IMR-90 (cell line): ENCODE measurements around the gene DCAF10. TPM values are rescaled to one million over a fixed set of nuclear protein-coding genes. Genes with fewer than 3 reads are reported as not detected.

Source experiments
- ATAC-seq: fragments of 200-7000 bp; cut with Tn5 transposase; 2 replicates; pipeline ENCODE4 v1.9.1; 2020; ENCODE audit warnings: low read depth, mild to moderate bottlenecking, moderate library complexity
- BruUV-seq: library from RNA; stranded (reverse); fragments of 400-500 nt; replicated peaks from 2 replicates; lab custom pipeline; 2021; lab: Mats Ljungman, UMichigan
- CTCF ChIA-PET: fragments of 300-600 bp; formaldehyde crosslinking; extraction: SDS; loops from one replicate; lab custom pipeline; 2021; ENCODE audit warnings: antibody characterized with exemption; lab: Yijun Ruan, JAX
- POLR2A ChIA-PET: fragments of 300-600 bp; sonication (Branson Sonifier 250); formaldehyde crosslinking; loops from one replicate; lab custom pipeline; 2022; ENCODE audit warnings: antibody characterized with exemption; ENCODE audit not compliant: unreplicated experiment; lab: Charles Lee
- DNase-seq: peaks from one replicate; pipeline ENCODE4 v3.0.0; 2013
- H2AFZ ChIP-seq: replicated peaks from 2 replicates; pipeline ENCODE3; 2013; ENCODE audit warnings: low read length, mild to moderate bottlenecking; ENCODE audit not compliant: poor library complexity
- H2AK5ac ChIP-seq: 2 replicates; pipeline ENCODE4 v1.6.1; 2013; ENCODE audit warnings: low read depth, low read length, inconsistent platforms
- H2AK9ac ChIP-seq: replicated peaks from 2 replicates; pipeline ENCODE3; 2013; ENCODE audit warnings: mild to moderate bottlenecking, low read depth, low read length, moderate library complexity; ENCODE audit not compliant: poor library complexity
- H2BK120ac ChIP-seq: 2 replicates; pipeline ENCODE4 v1.6.1; 2013; ENCODE audit warnings: low read depth, low read length, inconsistent platforms
- H2BK15ac ChIP-seq: 3 replicates; pipeline ENCODE4 v1.6.1; 2013; ENCODE audit warnings: low read depth, low read length, inconsistent platforms
- H2BK20ac ChIP-seq: 2 replicates; pipeline ENCODE4 v1.6.1; 2013; ENCODE audit warnings: low read depth, mild to moderate bottlenecking, inconsistent platforms, low read length, moderate library complexity
- H2BK5ac ChIP-seq: 2 replicates; pipeline ENCODE4 v1.6.1; 2013; ENCODE audit warnings: mild to moderate bottlenecking, low read depth, low read length, inconsistent platforms; ENCODE audit not compliant: poor library complexity, severe bottlenecking
- H3K14ac ChIP-seq: replicated peaks from 2 replicates; pipeline ENCODE4 v1.6.1; 2013; ENCODE audit warnings: low read depth, low read length, inconsistent platforms
- H3K18ac ChIP-seq: 2 replicates; pipeline ENCODE4 v1.6.1; 2013; ENCODE audit warnings: low read depth, low read length, control low read depth
- H3K23ac ChIP-seq: 2 replicates; pipeline ENCODE4 v1.6.1; 2013; ENCODE audit warnings: low read depth, low read length, inconsistent platforms
- H3K27ac ChIP-seq: 2 replicates; pipeline ENCODE4 v1.5.1; 2013; ENCODE audit warnings: mild to moderate bottlenecking, control low read depth, low read length; ENCODE audit not compliant: insufficient read depth
- H3K27me3 ChIP-seq: 2 replicates; pipeline ENCODE4 v1.6.1; 2013; ENCODE audit warnings: low read length; ENCODE audit not compliant: control insufficient read depth, insufficient read depth
- H3K36me3 ChIP-seq: 2 replicates; pipeline ENCODE4 v1.6.1; 2013; ENCODE audit warnings: low read length, mixed read lengths; ENCODE audit not compliant: control insufficient read depth, insufficient read depth
- H3K4ac ChIP-seq: 2 replicates; pipeline ENCODE4 v1.6.1; 2013; ENCODE audit warnings: low read depth, low read length, inconsistent platforms
- H3K4me1 ChIP-seq: 2 replicates; pipeline ENCODE4 v1.6.1; 2013; ENCODE audit warnings: low read length, mixed read lengths; ENCODE audit not compliant: control insufficient read depth, insufficient read depth
- H3K4me2 ChIP-seq: 2 replicates; pipeline ENCODE4 v1.6.1; 2013; ENCODE audit warnings: low read depth, mild to moderate bottlenecking, control low read depth, low read length, moderate library complexity
- H3K4me3 ChIP-seq: 2 replicates; pipeline ENCODE4 v1.5.1; 2013; ENCODE audit warnings: low read depth, mild to moderate bottlenecking, control low read depth, low read length, moderate library complexity; ENCODE audit not compliant: insufficient read depth
- H3K56ac ChIP-seq: 2 replicates; pipeline ENCODE4 v1.6.1; 2013; ENCODE audit warnings: low read length, inconsistent platforms; ENCODE audit not compliant: insufficient read depth; ENCODE audit errors: extremely low read depth
- H3K79me1 ChIP-seq, 2 experiments: 2 replicates each; pipeline ENCODE4 v1.6.1; 2013; ENCODE audit warnings: low read length in 2 of 2, inconsistent platforms in 1 of 2, low read depth in 1 of 2
- H3K9ac ChIP-seq: 2 replicates; pipeline ENCODE4 v1.6.1; 2013; ENCODE audit warnings: low read depth, low read length, control low read depth
- H3K9me1 ChIP-seq: 2 replicates; pipeline ENCODE4 v1.6.1; 2013; ENCODE audit warnings: low read length, inconsistent platforms; ENCODE audit not compliant: insufficient read depth
- H3K9me3 ChIP-seq: 2 replicates; pipeline ENCODE4 v1.6.1; 2013; ENCODE audit warnings: low read length; ENCODE audit not compliant: control insufficient read depth, insufficient read depth
- H4K20me1 ChIP-seq: 2 replicates; pipeline ENCODE4 v1.6.1; 2013; ENCODE audit warnings: low read length, inconsistent platforms; ENCODE audit not compliant: insufficient read depth
- H4K5ac ChIP-seq: 2 replicates; pipeline ENCODE4 v1.6.1; 2013; ENCODE audit warnings: mild to moderate bottlenecking, low read depth, low read length, control low read depth
- H4K8ac ChIP-seq, 2 experiments: 2 replicates each; pipeline ENCODE4 v1.6.1; 2013; ENCODE audit warnings: low read depth in 2 of 2, low read length in 2 of 2, control low read depth in 1 of 2, inconsistent platforms in 1 of 2
- H4K91ac ChIP-seq: 2 replicates; pipeline ENCODE4 v1.6.1; 2013; ENCODE audit warnings: low read depth, low read length, inconsistent platforms; ENCODE audit not compliant: insufficient read depth
- BHLHE40 ChIP-seq: fragments of 150-350 bp; IDR thresholded peaks from 2 replicates; pipeline ENCODE4 v1.6.1; 2016; ENCODE audit warnings: mild to moderate bottlenecking, low read depth, low read length
- CEBPB ChIP-seq: IDR thresholded peaks from 2 replicates; pipeline ENCODE4 v1.6.1; 2012; ENCODE audit warnings: low read depth, low read length, improper control_type of control experiment
- MAFK ChIP-seq: IDR thresholded peaks from 2 replicates; pipeline ENCODE4 v1.6.1; 2012; ENCODE audit warnings: low read depth, low read length, improper control_type of control experiment
- MAZ ChIP-seq: IDR thresholded peaks from 2 replicates; pipeline ENCODE4 v1.6.1; 2012; ENCODE audit warnings: low read depth, mild to moderate bottlenecking, low read length, improper control_type of control experiment, moderate library complexity, borderline replicate concordance
- NFE2L2 ChIP-seq: fragments of 150-350 bp; IDR thresholded peaks from 2 replicates; pipeline ENCODE4 v1.6.1; 2016; ENCODE audit warnings: low read depth, mild to moderate bottlenecking, low read length
- RAD21 ChIP-seq: IDR thresholded peaks from 2 replicates; pipeline ENCODE4 v1.6.1; 2012; ENCODE audit warnings: low read length, improper control_type of control experiment
- RCOR1 ChIP-seq: IDR thresholded peaks from 2 replicates; pipeline ENCODE4 v1.6.1; 2012; ENCODE audit warnings: mild to moderate bottlenecking, low read length, improper control_type of control experiment; ENCODE audit not compliant: insufficient replicate concordance
- SMC3 ChIP-seq: fragments of 150-350 bp; IDR thresholded peaks from 2 replicates; pipeline ENCODE4 v1.6.1; 2016; ENCODE audit warnings: low read depth, mild to moderate bottlenecking, antibody characterized with exemption, low read length, moderate library complexity
- WGBS, 2 experiments: methylation state at CpG; one replicate each; pipeline versions ENCODE4 v1.1.5 to v1.1.7; 2013; ENCODE audit warnings: missing lambda C conversion rate in 2 of 2; ENCODE audit not compliant: insufficient read length in 1 of 2; ENCODE audit errors: extremely low coverage in 2 of 2; 5-methylcytosine and 5-hydroxymethylcytosine counted together
- dilution Hi-C: fragments of 300-500 bp; cut with HindIII; formaldehyde crosslinking; loops from one replicate; pipeline ENCODE4 v1.14.3; 2018; ENCODE audit warnings: low sequenced_read_pairs; ENCODE audit not compliant: unreplicated experiment
- in situ Hi-C: fragments of 300-500 bp; cut with MboI; formaldehyde crosslinking; loops from 3 replicates; pipeline ENCODE4 v1.14.3; 2019; ENCODE audit warnings: low sequenced_read_pairs, inconsistent platforms, mixed read lengths
- intact Hi-C: fragments of 100-400 bp; cut with micrococcal nuclease; formaldehyde crosslinking; loops from 2 replicates; pipeline ENCODE4 v1.10.0; 2022
- polyA plus RNA-seq, 3 experiments: library from polyadenylated mRNA; depleted of rRNA; stranded (reverse); fragments of >200 nt; gene quantifications; 2 replicates each; pipeline ENCODE4 v1.2.3, GENCODE V29; 2012; ENCODE audit warnings: low replicate concordance in 1 of 3
- total RNA-seq: library from RNA; depleted of rRNA; stranded (reverse); fragments of >200 nt; gene quantifications from 2 replicates; pipeline ENCODE4 v1.2.3, GENCODE V29; 2012
- TF ChIP-seq, protein P1 (sequence below): fragments of 150-350 bp; IDR thresholded peaks from 2 replicates; pipeline ENCODE4 v1.6.1; 2017; ENCODE audit warnings: mild to moderate bottlenecking, antibody characterized with exemption, low read length, low read depth

DCAF10 gene
- total and polyA plus RNA-seq, 2 of the 4 experiments (the other 2 are of a cell fraction) = 17.1 to 19.4 TPM

- Histone ChIP-seq H3K4ac (peak overlapping the region; percentile 74), H3K14ac (peak overlapping the region; percentile 87; the same call in 1 of the 2 replicates), H3K18ac (no peak overlapping the region), H4K8ac (peak overlapping the region; percentile 90 to 97; a peak in 3 of 4 replicates), H4K5ac (peak overlapping the region; percentile 81), H3K9ac (no peak overlapping the region), H3K4me1 (peaks cover 4% of the 10 kb centered on the region), H2BK5ac (no peak overlapping the region), H3K56ac (no peak overlapping the region), H3K79me1 (peaks cover 23% of the 10 kb centered on the region in 2 experiments), H2AK9ac (peak overlapping the region; percentile 52), H2AFZ (peak overlapping the region; percentile 97), H2BK20ac (no peak overlapping the region), H3K9me1 (peaks cover 5% of the 10 kb centered on the region; the same call in 1 of the 2 replicates), H3K9me3 (no peaks in the 10 kb centered on the region), H4K20me1 (no peaks in the 10 kb centered on the region), H3K27me3 (no peaks in the 10 kb centered on the region), H3K23ac (no peak overlapping the region), H3K4me2 (no peak overlapping the region; the same call in 1 of the 2 replicates), H2BK15ac (no peak overlapping the region), H2BK120ac (0 out of 2 replicates have a peak overlapping the region, but pooled peaks have one; percentile 74), H3K36me3 (peaks cover 2% of the 10 kb centered on the region; the same call in 1 of the 2 replicates), H3K27ac (no peak overlapping the region), H3K4me3 (peak overlapping the region; percentile 82; the same call in 1 of the 2 replicates), H4K91ac (0 out of 2 replicates have a peak overlapping the region, but pooled peaks have one; percentile 80), H2AK5ac (no peak overlapping the region)
- ChIA-PET CTCF (no interaction called here), POLR2A (no interaction called here)
- no peak for TF ChIP-seq RAD21
- TF ChIP-seq MAFK = no peak
- TF ChIP-seq MAZ = no peak
- TF ChIP-seq, protein P1, sequence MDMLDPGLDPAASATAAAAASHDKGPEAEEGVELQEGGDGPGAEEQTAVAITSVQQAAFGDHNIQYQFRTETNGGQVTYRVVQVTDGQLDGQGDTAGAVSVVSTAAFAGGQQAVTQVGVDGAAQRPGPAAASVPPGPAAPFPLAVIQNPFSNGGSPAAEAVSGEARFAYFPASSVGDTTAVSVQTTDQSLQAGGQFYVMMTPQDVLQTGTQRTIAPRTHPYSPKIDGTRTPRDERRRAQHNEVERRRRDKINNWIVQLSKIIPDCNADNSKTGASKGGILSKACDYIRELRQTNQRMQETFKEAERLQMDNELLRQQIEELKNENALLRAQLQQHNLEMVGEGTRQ = no peak
- no peak for TF ChIP-seq CEBPB
- TF ChIP-seq RCOR1 = no peak
- no peak for TF ChIP-seq BHLHE40
- TF ChIP-seq NFE2L2 = no peak
- no peak for TF ChIP-seq SMC3
- 98% methylated on average over 5 of the region's 29 CpGs; no CpG with 5 or more reads in 1 of the 2 experiments for WGBS, 2 experiments
- in situ Hi-C loops (no loop called here), intact Hi-C loops (no loop called here), dilution Hi-C loops (no loop called here)
- no peak for ATAC-seq
- BruUV-seq = no TSS peak
- no peak for DNase-seq
These were observed 47.7 kb upstream of the DCAF10 start for GRCh38 chr9:37752642-37753488.
